Measurements from ENCODE around the gene RREB1.

Gene RREB1

DNA sequence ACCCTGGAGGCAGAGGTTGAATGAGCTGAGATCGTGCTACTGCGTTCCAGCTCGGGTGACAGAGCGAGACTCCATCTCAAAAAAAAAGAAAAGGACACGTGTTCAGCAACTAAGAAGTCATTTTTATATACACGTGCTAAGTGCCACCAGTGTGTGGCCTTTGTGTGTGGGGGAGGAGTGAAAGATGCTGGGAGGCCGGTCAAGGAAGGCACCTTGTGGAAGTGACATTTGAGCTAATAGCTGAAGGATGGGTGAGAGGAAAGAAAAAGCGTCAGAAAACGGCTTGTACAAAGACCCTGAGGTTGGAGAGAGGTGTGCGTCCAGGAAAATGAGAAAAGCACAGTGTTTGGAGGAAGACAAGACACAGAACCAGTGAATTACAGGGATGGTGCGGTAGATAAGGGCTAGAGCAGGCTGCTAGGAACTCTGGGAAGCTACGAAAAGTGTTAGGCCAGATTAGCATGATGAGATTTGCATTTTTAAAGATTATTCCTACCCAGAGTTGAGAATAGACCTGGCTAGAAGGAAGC is 11.6 kb downstream of the RREB1 start:
- peak overlapping the region; percentile 46 for H3K27ac ChIP-seq

DNA sequence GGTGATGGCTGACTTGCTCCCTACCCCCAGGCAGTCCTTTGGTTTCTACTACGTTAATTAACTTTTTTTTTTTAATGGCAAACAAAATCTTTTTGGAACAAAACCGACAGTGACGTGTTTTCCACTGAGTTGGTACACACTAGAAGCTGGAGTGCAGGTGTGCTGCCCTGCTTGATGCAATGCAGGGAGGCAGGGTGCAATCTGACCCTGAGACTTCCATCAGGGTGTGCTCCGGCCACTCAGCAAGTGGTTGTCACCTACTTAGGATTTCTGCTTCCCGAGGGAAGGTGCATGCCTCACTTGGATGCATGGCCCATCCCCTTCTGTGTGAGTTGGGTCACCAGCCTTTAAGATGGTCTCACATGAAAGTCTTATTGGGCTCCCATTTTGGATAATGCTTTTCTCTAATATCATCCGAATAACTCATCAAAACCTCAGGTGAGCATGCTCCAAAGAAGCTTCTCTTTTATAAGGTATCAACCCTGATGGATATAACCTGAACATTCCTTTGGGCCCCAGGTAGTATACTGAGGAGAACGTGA is 14.0 kb downstream of the RREB1 start:
- DNase-seq (ENCODE audit: low read depth, low spot score): no peak
- H3K27ac ChIP-seq: peak overlapping the region; percentile 46

More for the DNA sequence above, 11.6 kb downstream of the RREB1 start:
- DNase-seq (ENCODE audit: low read depth, low spot score): no peak

DNA sequence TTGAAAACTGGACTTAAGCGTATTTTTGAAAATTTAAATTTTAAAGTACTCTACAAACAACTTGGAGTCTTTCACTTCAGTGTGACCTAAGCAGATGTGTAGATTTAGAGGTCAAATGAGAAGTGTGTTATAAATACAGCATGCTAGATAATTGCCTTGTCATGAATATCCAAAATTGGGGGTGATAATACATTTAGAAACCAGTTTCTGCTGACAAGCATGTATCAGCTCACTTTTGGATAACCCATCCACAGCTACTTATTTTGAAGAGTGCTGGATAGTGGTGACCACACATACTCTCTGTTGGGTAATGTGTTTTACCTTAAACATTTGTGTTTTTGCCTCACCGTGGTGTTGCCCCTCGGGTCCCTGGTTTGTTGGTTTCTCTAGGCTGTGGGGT is 14.9 kb downstream of the RREB1 start:
- H3K27ac ChIP-seq: no peak overlapping the region
- no peak for DNase-seq (ENCODE audit: low read depth, low spot score)

DNA sequence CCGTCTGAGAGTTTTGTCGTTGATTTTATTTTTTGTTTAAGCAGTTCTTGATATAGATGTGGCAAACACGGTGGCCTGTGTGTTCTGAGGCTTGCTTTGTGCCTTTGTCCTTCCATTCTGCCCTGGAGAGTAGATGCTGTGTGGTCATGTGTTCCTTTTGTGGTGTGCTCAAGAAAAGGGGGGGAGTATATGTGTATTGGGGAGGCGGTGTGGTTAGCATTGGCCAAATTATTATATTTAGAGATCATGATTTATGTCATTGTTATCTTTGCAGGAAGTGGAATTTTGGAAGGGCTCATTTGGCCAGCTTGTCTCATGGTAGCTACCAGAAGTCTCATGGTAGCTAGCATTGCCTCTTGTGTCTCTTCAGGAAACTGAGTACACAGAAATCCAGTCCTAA is 16.4 kb downstream of the RREB1 start:
- peak overlapping the region; percentile 47 for H3K27ac ChIP-seq
- no peak for DNase-seq (ENCODE audit: low read depth, low spot score)

DNA sequence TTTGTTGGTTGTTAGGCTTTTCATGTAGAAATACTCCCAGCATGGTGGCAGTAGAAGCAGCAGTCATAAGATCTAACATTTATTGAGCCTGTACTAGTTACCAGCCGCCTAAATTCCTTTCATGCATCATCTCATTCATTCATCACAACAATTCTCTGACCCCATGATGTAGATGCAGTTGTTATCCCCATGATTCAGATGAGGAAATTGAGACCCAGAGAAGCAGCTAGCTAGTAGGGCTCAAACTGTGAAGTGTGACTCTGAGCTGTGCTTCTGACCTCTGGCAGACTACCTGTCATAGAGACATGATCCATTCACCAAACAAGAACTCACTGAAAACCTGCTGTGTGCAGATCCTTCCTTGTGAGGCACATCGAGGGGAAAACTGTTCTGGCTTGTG is 16.9 kb downstream of the RREB1 start:
- peak overlapping the region; percentile 47 for H3K27ac ChIP-seq
- DNase-seq (ENCODE audit: low read depth, low spot score): peak; percentile 44

DNA sequence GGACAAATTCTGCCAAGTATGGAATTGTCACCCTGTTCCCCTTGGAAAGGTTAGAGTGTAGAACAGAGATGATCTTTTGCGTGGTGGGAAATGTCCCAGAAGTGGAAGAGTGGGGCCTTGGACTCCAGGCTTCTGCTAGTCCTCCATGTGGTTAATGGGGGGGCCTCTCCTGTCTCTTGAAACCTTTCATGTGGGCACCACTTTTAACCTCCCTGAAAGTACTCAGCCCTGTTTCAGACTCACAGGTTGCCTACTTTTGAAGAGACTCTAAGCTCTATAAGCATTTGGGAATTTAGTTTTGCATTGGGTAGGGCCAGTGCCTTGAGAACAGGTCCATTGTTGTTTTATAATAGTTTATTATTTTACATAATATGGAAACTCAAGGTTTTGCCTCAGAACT is 17.5 kb downstream of the RREB1 start:
- no peak for DNase-seq (ENCODE audit: low read depth, low spot score)
- H3K27ac ChIP-seq: peak overlapping the region; percentile 47

DNA sequence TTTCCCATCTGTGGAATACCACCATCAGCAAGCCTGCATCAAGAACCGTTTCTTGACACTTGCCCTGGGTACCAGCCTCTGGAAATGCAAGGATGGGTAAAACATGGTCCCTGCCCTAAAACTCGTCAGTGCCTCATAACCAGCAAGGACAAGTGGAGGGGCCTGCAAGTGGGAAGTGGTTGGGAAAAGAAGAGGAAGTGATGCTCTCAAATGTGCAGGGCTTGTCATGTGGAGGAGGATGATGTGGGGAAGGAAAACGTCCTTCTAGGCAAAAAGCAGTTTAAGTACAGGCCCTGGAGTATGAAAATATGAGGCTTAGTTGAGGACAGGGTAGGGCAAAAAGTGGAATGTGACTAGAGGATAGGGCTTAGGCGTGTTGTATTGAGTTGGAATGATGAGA is 19.0 kb downstream of the RREB1 start:
- peak overlapping the region; percentile 90 for H3K27ac ChIP-seq
- DNase-seq (ENCODE audit: low read depth, low spot score): no peak

DNA sequence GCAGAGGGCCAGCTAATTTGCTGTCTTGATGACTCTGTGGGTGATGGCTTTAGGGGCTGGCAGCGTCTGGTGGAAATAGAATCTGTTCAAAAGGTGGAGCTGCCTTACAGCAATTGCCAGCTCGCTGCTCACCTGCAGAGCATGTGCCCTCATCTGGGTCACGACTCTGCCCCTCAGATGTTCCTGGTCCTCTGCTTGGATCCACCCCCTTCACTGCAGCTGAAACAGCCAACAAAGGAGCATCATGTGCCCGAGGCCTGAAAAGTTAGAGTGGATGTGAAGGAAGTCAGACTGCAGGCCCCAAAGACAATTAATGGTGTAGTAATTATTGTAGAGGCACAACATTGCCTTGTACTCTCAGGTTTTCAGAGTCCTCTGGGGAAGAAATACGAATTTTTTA is 19.9 kb downstream of the RREB1 start:
- no peak for DNase-seq (ENCODE audit: low read depth, low spot score)
- H3K27ac ChIP-seq: peak overlapping the region; percentile 90

DNA sequence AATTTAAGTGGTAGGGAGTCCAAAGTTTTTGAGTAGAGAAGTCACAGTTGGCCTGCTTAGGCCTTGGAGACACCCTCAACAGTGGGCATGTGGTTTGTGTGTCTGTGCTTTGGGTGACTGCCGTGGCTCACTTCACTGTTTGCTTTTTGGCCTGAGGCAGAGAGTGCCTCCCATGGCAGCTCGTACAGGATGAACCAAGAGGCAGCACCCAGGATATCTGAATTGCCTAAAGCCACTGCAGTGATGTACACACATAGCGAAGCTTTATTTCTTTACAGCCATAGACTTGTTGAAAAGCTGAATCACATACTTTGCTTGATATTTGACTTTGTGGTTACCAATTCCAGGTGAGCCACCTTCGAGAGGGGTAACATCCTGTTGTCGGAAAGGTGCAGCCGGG is 21.6 kb downstream of the RREB1 start:
- peak; percentile 52 for DNase-seq (ENCODE audit: low read depth, low spot score)
- H3K27ac ChIP-seq: peak overlapping the region; percentile 90

DNA sequence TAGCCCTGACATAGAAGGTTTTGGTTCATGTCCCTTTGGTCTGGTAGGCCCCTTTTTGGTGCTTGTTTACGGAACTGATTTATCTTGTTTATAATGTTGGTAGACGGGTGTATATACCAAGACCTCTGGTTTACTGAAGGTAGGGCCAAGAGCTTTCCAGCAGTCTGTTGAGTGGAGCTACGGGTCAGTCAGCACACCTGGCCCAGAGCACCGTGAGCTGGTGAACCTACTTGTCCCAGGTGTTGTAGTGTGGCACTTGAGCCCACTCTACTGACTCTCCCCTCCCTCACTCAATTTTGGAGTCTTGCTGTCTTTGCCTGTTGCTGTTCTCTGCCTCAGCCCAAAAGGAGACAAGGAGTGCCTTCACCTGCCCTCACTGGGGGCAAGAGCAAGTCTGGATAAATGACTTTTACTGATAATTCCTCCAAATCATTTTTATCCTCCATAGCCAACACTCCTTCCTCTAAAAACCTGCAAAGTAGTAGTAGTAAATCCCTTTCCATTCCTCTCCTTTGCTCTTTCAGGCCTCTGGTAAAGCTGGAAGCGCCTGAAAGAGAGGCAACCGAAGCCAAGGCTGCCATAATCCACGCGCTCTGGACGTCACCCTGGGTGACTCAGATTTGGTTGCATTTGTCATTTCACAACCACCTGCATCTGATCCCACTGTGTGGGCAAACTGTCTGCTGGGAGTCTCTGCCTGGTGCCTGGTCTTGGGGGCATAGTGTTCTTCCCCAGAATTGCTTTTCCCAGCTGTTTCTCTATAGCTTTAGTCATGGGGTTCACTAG is 22.2 kb downstream of the RREB1 start:
- peak overlapping the region; percentile 90 for H3K27ac ChIP-seq
- no peak for DNase-seq (ENCODE audit: low read depth, low spot score)

DNA sequence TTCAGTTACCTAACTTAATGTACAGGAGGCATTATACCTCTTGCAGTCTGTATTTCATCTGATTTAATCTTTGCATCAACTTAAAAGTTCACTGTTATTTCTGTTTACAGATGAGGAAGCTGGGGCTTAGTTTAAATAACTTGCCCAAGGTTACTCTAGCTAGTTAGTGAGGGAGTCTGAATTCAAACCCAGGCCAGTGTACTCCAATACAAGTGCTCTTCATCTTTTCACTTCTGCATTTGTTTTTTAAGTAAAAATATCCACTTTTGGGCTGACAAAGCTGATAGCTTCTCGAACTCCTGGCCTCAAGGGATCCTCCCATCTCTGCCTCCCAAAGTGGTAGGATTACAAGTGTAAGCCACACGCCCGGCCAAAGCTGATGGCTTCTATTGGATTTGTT is 23.6 kb downstream of the RREB1 start:
- DNase-seq (ENCODE audit: low read depth, low spot score): no peak
- H3K27ac ChIP-seq: no peak overlapping the region

DNA sequence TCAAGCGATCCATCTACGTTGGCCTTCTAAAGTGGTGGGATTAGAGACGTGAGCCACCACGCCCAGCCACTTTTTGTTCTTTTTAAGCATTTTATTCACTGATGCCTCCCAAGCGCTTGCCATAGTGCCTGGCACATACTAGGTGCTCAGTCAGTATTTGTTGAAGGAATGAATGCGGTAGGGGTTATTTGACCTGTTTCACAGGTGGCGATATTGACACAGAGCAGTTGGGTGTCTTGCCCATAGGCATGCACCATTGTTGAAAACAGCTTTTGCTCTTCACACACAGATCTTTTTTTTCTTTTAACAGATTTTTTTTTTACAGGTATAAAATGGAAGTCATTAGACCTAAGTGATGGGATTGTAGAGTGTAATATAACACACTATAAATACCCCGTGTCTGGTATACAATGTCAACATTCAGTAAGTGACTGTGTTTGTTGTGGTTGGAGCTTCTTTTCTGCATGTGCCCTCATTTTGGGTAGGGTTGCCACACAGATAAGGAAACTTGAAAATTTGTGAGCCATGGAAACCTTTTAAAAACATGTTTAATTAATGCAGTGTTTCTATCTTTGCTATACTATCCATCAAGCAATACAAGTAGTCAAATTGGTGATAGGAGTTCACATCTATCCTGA is 24.8 kb downstream of the RREB1 start:
- H3K27ac ChIP-seq: no peak overlapping the region
- DNase-seq (ENCODE audit: low read depth, low spot score): no peak

DNA sequence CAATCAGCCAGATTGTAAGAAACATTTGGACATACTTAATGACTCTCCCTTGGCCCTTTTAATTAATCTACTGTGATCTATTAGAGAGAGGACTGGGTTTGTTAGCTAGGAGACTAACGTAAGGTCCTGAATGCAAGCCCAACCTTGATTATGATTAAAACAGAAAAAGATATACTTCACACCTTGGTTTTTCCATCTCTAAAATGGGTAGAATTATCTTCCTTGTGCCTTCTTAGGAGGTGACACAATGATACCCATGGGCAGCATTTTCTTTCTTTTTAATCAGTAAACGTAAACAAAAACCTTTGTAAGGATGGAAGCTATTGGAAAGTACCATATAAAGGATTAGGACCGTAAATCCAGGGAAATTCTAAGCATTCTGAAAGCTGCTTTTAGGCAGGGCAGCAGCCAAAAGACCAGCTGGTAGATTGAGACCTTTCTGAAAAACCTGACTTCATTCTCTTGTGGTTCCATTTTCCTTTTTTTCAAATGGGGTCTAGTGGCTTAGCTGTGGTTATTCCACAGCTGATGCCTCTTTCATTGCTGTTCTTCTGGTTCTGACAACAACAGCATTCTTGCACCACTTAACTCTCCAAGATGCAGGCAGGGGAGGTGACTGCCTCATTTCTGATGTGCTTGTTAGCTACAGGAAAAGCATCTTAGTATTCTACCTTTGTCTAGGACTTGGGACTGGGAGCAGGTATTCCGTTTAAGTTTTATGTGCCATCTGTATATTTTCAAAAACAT is 27.4 kb downstream of the RREB1 start:
- DNase-seq (ENCODE audit: low read depth, low spot score): no peak
- H3K27ac ChIP-seq: peak overlapping the region; percentile 15

DNA sequence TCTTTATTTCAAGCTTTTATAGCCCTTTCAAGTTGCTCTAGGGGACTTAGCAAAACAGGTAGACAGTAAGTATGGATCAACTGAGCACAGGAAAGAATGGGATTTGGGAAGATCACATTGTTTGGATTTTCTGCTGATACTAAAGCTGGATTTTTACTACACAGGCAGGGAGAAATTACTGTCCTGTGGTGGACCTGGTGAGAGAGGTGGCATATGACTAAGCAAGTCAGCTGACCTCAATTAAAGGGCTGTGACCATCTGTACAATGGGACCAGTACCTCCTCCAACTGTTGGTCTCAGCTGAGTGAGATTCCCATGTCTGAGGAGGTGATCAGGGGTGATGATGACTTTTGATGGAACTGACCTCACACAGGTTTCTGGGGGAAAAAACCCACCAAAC is 28.0 kb downstream of the RREB1 start:
- no peak for DNase-seq (ENCODE audit: low read depth, low spot score)
- H3K27ac ChIP-seq: peak overlapping the region; percentile 15

DNA sequence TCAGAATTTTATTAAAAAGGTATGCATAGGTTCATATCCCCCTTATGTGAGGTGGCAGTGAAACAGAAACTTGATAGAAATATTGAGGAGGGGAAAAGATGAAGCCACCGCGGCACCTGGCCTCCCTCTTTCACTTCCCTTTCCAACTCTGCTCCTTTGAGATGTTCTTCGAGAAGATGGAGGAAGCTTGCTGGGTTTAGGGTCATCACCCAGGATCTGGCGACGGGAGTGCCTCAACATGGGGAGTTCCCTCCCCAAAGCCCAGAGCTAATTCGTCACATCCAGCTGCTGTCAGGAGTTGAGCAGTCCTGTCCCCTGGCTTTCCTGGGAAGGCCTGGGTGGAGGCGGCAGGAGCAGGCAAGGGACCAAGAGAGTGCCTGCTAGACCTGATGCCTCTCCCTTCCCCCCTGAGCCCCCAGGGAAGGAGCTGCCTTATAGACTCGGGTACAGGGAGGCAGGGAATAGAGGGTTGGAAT is 29.1 kb downstream of the RREB1 start:
- peak overlapping the region; percentile 50 for H3K27ac ChIP-seq
- no peak for DNase-seq (ENCODE audit: low read depth, low spot score)

DNA sequence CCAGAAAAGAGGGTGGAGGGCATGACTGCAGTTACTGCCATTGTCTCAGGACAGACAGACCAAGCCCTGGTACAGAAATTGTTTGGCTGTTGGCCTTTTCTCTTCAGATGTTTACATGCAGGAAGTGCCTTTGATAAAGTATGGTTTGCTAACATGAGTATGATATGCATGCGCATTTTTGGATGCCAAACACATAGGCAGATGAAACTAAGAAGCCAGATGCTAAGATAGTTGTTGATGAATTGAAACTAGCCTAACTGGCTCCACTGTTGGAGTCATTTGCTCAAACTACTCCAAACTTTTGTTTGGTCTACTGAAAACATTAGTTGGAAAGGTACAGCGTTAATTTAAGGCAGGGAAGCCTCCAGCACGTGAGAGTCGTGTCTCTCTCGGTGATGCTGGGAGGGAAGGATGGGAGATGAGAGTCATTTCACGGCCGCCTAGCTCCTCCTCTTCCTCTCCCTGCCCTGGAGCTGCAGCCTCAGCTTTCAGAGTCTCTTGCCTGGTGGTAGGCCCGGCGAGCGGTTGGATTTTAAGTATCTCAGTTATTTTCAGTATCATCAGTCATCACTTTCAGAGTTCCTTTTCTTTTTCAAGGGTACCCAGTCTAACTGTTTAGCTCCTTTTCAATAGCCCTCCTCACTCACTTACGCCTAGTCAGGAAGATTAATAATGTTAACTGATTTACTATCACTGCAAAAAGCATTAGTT is 29.7 kb downstream of the RREB1 start:
- peak overlapping the region; percentile 50 for H3K27ac ChIP-seq
- no peak for DNase-seq (ENCODE audit: low read depth, low spot score)

DNA sequence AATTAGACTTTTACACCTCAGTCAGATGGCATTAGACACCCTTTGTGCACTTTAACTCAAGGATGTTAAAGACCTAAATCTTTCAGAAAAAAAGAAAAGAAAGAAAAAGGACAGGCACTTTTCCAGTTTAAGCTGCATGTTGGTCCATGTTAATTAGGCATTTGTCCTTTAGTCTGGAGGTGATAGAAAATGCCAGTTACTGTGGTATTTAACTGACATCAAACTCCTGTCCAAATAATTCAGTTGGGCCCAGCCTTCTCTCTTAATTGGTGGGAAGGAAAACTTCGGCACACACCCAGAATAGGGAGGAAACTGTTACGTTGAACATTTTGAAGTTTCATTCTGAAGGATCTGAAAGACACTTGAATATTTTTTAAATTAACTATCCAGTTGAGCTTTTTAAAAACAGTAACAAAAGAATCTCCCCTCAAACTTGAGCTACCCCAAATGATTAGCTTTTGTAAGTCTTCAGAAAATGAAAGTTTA is 30.3 kb downstream of the RREB1 start:
- H3K27ac ChIP-seq: peak overlapping the region; percentile 50
- no peak for DNase-seq (ENCODE audit: low read depth, low spot score)

DNA sequence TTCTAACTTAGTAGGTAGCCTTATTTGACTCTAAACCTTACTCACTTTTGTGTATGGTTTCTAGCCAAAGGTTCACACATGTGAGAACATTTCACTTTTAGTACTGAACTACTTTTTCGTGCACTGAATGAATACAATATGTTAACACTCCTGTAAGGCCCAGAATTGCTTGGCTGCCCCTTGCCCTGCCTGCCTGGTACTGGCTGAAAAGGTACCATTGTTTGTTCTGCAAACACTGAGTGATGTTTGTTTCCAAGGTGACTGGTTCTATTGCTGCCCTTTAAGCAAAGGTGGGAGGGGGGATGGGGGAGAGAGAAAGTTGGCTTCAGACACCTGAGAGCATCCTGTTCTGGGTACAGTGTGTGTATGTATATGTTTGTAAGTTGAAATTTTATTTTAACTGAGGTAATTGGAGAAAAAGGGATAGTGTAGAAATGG is 31.2 kb downstream of the RREB1 start:
- H3K27ac ChIP-seq: no peak overlapping the region

DNA sequence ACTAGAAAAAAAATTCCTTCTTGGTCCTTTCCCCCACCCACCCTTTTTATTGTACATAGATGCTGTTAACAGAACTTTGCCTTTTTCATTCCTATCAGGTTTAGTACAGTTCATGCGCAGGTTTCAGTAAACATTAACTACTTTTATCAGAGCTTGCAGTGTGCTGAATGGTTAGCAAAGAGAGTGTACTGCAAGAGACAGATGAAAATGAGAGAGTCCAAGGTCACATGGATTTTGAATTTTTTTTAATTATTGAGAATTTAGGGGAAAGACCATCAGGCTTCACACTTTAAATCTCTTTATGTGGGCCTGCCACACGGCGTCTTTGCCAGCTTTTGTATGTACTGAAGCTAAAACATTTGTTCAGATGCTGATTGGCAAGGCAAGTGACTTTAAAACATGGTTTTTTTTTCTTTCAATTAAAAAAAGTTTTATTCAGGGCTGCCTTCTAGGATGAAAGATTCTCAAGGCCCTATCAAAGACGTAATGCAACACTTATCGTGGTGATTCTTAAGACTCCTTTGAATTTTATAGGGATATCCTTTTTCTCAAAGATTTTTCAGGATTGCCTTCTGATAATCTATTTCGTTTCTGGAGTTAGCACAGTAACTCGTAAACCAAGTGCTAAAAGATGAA is 32.2 kb downstream of the RREB1 start:
- H3K27ac ChIP-seq: peak overlapping the region; percentile 79
- no peak for DNase-seq (ENCODE audit: low read depth, low spot score)

More for the DNA sequence above, 31.2 kb downstream of the RREB1 start:
- DNase-seq (ENCODE audit: low read depth, low spot score): no peak
